Liver (tissue), 9 donors: Measurements from ENCODE around the gene RALY. TPM values are rescaled to one million over a fixed set of nuclear protein-coding genes. Genes with fewer than 3 reads are reported as not detected.

Source experiments
- DNase-seq: peaks from one replicate; pipeline ENCODE4 v3.0.0-alpha.2; 2017; ENCODE audit warnings: low spot score
- H3K27ac ChIP-seq, 2 donors: one replicate each; pipeline ENCODE4 v1.7.0; 2013; ENCODE audit warnings: inconsistent platforms in 2 of 2, low read length in 2 of 2, control low read depth in 1 of 2, low read depth in 1 of 2, mild to moderate bottlenecking in 1 of 2
- H3K27me3 ChIP-seq, 4 donors: one replicate each; pipeline versions ENCODE4 v1.6.1 to v1.7.0; 2013; ENCODE audit warnings: low read length in 3 of 4, inconsistent platforms in 1 of 4, mild to moderate bottlenecking in 1 of 4, moderate library complexity in 1 of 4; ENCODE audit not compliant: control insufficient read depth in 4 of 4, insufficient read depth in 4 of 4
- H3K36me3 ChIP-seq, 4 donors: one replicate each; pipeline versions ENCODE4 v1.6.1 to v1.7.0; 2013; ENCODE audit warnings: low read length in 3 of 4, mild to moderate bottlenecking in 3 of 4, low read depth in 1 of 4, moderate library complexity in 1 of 4; ENCODE audit not compliant: control insufficient read depth in 4 of 4, insufficient read depth in 3 of 4
- H3K4me1 ChIP-seq, 4 donors: one replicate each; pipeline versions ENCODE4 v1.6.1 to v1.7.0; 2013; ENCODE audit warnings: low read length in 3 of 4, mild to moderate bottlenecking in 3 of 4, moderate library complexity in 1 of 4; ENCODE audit not compliant: control insufficient read depth in 4 of 4, insufficient read depth in 4 of 4
- H3K4me3 ChIP-seq, 3 donors: one replicate each; pipeline versions ENCODE4 v1.6.1 to v1.7.0; 2013; ENCODE audit warnings: low read length in 3 of 3, control low read depth in 1 of 3, low read depth in 1 of 3, mild to moderate bottlenecking in 1 of 3
- H3K9ac ChIP-seq, 2 donors: one replicate each; pipeline ENCODE4 v1.7.0; 2013; ENCODE audit warnings: low read length in 2 of 2, mild to moderate bottlenecking in 2 of 2, moderate library complexity in 2 of 2, control low read depth in 1 of 2, low read depth in 1 of 2
- H3K9me3 ChIP-seq, 4 donors: one replicate each; pipeline versions ENCODE4 v1.6.1 to v1.7.0; 2013; ENCODE audit warnings: low read length in 3 of 4; ENCODE audit not compliant: control insufficient read depth in 4 of 4
- ATF3 ChIP-seq: IDR thresholded peaks from 2 replicates; pipeline ENCODE4 v1.6.1; 2016; ENCODE audit warnings: antibody characterized with exemption
- EGR1 ChIP-seq, 2 donors: IDR thresholded peaks; 2 replicates each; pipeline ENCODE4 v1.6.1; 2016 to 2018; ENCODE audit warnings: antibody characterized with exemption in 2 of 2, low read depth in 2 of 2
- FOXA2 ChIP-seq: IDR thresholded peaks from 2 replicates; pipeline ENCODE4 v1.6.1; 2016; ENCODE audit warnings: antibody characterized with exemption
- GABPA ChIP-seq, 2 donors: IDR thresholded peaks in 1 of 2; conservative IDR thresholded peaks in 1 of 2; 2 replicates each; pipeline ENCODE4 v1.6.1; 2016; ENCODE audit warnings: antibody characterized with exemption in 2 of 2, mild to moderate bottlenecking in 1 of 2, moderate library complexity in 1 of 2
- HNF4A ChIP-seq, 2 donors: conservative IDR thresholded peaks; 2 replicates each; pipeline ENCODE4 v1.6.1; 2016; ENCODE audit warnings: antibody characterized with exemption in 2 of 2, mild to moderate bottlenecking in 2 of 2
- HNF4G ChIP-seq: IDR thresholded peaks from 2 replicates; pipeline ENCODE4 v1.6.1; 2016; ENCODE audit warnings: antibody characterized with exemption
- JUND ChIP-seq, 2 donors: IDR thresholded peaks; 2 replicates each; pipeline ENCODE4 v1.6.1; 2016; ENCODE audit warnings: antibody characterized with exemption in 2 of 2
- MAX ChIP-seq: IDR thresholded peaks from 2 replicates; pipeline ENCODE4 v1.6.1; 2016; ENCODE audit warnings: antibody characterized with exemption
- NR2F2 ChIP-seq: IDR thresholded peaks from 2 replicates; pipeline ENCODE4 v1.6.1; 2016; ENCODE audit warnings: antibody characterized with exemption
- RAD21 ChIP-seq, 2 donors: IDR thresholded peaks; 2 replicates each; pipeline ENCODE4 v1.6.1; 2016; ENCODE audit warnings: antibody characterized with exemption in 2 of 2, mild to moderate bottlenecking in 2 of 2
- RXRA ChIP-seq, 2 donors: IDR thresholded peaks; 2 replicates each; pipeline ENCODE4 v1.6.1; 2017 to 2018; ENCODE audit warnings: antibody characterized with exemption in 2 of 2, mild to moderate bottlenecking in 1 of 2
- SP1 ChIP-seq: IDR thresholded peaks from 2 replicates; pipeline ENCODE4 v1.6.1; 2018; ENCODE audit warnings: antibody characterized with exemption, mild to moderate bottlenecking
- TAF1 ChIP-seq: conservative IDR thresholded peaks from 2 replicates; pipeline ENCODE4 v1.6.1; 2016; ENCODE audit warnings: antibody characterized with exemption, mild to moderate bottlenecking
- YY1 ChIP-seq: IDR thresholded peaks from 2 replicates; pipeline ENCODE4 v1.6.1; 2016; ENCODE audit warnings: antibody characterized with exemption, mild to moderate bottlenecking
- ZBTB33 ChIP-seq: IDR thresholded peaks from 2 replicates; pipeline ENCODE4 v1.6.1; 2016; ENCODE audit warnings: antibody characterized with exemption
- WGBS: extraction: QIAGEN DNeasy Blood & Tissue Kit; methylation state at CpG from one replicate; pipeline ENCODE4 v1.1.7; 2013; 5-methylcytosine and 5-hydroxymethylcytosine counted together
- polyA plus RNA-seq, 2 donors: library from polyadenylated mRNA; stranded (reverse) in 1 of 2; unstranded in 1 of 2; fragments of 200-250 nt in 1 of 2; fragments of >200 nt in 1 of 2; fragmentation: Nextera tagmentation in 1 of 2; extraction: Ambion mirVana in 1 of 2; gene quantifications; one replicate each; pipeline versions ENCODE4 v1.2.1 to v1.2.3, GENCODE V29; 2013 to 2015
- total RNA-seq, 2 donors: library from RNA; depleted of rRNA; stranded (reverse); fragments of >200 nt; gene quantifications; one replicate each; pipeline ENCODE4 v1.2.3, GENCODE V29; 2014
- donor health status: healthy.
- donor health status: healthy.
- donor health status: healthy.
- donor health status: healthy.
- donor health status: healthy.

The RALY gene
- total and polyA plus RNA-seq, 4 donors, result 23.1 to 47.4 (median 33.3) TPM

- 33% methylated on average over 1 of the region's 1 CpG for WGBS
- Histone ChIP-seq H3K9me3 (no peaks in the 10 kb centered on the region), H3K4me3 (no peak overlapping the region), H3K27ac (no peak overlapping the region), H3K36me3 (no peaks in the 10 kb centered on the region), H3K27me3 (no peaks in the 10 kb centered on the region), H3K9ac (no peak overlapping the region), H3K4me1 (peaks cover 6 to 32% (median 25%) of the 10 kb centered on the region in 4 donors)
- TF ChIP-seq TAF1, result no peak
- no peak for TF ChIP-seq RAD21 (IDR thresholded peaks at IDR 0.05)
- DNase-seq, result no peak
Observed at GRCh38 chr20:34018166-34018565, 24.5 kb downstream of the RALY start.

- Histone ChIP-seq H3K4me3 (no peak overlapping the region), H3K36me3 (no peaks in the 10 kb centered on the region), H3K9ac (no peak overlapping the region), H3K9me3 (no peaks in the 10 kb centered on the region), H3K27ac (no peak overlapping the region), H3K4me1 (peaks cover 8 to 42% (median 39%) of the 10 kb centered on the region in 4 donors), H3K27me3 (no peaks in the 10 kb centered on the region)
- WGBS, result 83% methylated on average over 4 of the region's 4 CpGs
- DNase-seq, result no peak
- TF ChIP-seq ATF3, result no peak
- no peak for TF ChIP-seq YY1
- TF ChIP-seq RAD21 (IDR thresholded peaks at IDR 0.05), result peak; percentile 38 to 66
Observed at GRCh38 chr20:34022151-34022838, 28.6 kb downstream of the RALY start.

- TF ChIP-seq SP1, result no peak
- no peak for TF ChIP-seq RXRA (IDR thresholded peaks at IDR 0.05)
- TF ChIP-seq MAX, result no peak
- TF ChIP-seq NR2F2, result no peak
- TF ChIP-seq FOXA2, result no peak
- no peak overlapping the region for H3K9ac ChIP-seq
- H3K27me3 ChIP-seq, result no peaks in the 10 kb centered on the region
- no peak overlapping the region for H3K4me3 ChIP-seq
- no peak for DNase-seq
- no peak overlapping the region for H3K27ac ChIP-seq
- peaks cover 6 to 38% (median 36%) of the 10 kb centered on the region in 4 donors for H3K4me1 ChIP-seq
- H3K36me3 ChIP-seq, result no peaks in the 10 kb centered on the region
- no peaks in the 10 kb centered on the region for H3K9me3 ChIP-seq
- 62% methylated on average over 3 of the region's 3 CpGs for WGBS
Observed at GRCh38 chr20:34022839-34023234, 29.1 kb downstream of the RALY start.

- peaks cover 6 to 38% (median 31%) of the 10 kb centered on the region in 4 donors for H3K4me1 ChIP-seq
- WGBS, result 81% methylated on average over 8 of the region's 8 CpGs
- no peak overlapping the region for H3K27ac ChIP-seq
- H3K4me3 ChIP-seq, result no peak overlapping the region
- no peak for TF ChIP-seq HNF4G
- TF ChIP-seq YY1, result no peak
- no peak for TF ChIP-seq HNF4A (conservative IDR thresholded peaks at IDR 0.05)
- no peak for TF ChIP-seq MAX
- no peak for TF ChIP-seq JUND (IDR thresholded peaks at IDR 0.05)
- TF ChIP-seq GABPA (IDR thresholded peaks at IDR 0.05 in 1 of 2, conservative IDR thresholded peaks at IDR 0.05 in 1 of 2), result no peak
- TF ChIP-seq EGR1 (IDR thresholded peaks at IDR 0.05; ENCODE audit: low read depth in 2 of 2), result no peak
- no peak for TF ChIP-seq ZBTB33
- no peak for TF ChIP-seq SP1
- no peak for DNase-seq
- no peak overlapping the region for H3K9ac ChIP-seq
- no peaks in the 10 kb centered on the region for H3K27me3 ChIP-seq
- H3K9me3 ChIP-seq, result no peaks in the 10 kb centered on the region
- H3K36me3 ChIP-seq, result no peaks in the 10 kb centered on the region
Observed at GRCh38 chr20:34023937-34024722, 30.4 kb downstream of the RALY start.
